H1 (cell line): ENCODE measurements around the gene TARS2.

Experiments
- CBX8 ChIP-seq: fragments of 300-800, 300-1000 bp; sonication (generic); IDR thresholded peaks from 2 replicates; pipeline ENCODE4 v1.7.1; 2016; ENCODE audit warnings: low read depth, low read length, borderline replicate concordance
- EZH2 ChIP-seq: fragments of 200-600 bp; sonication (generic); IDR thresholded peaks from 2 replicates; pipeline ENCODE4 v1.7.1; 2012; ENCODE audit warnings: low read depth, mild to moderate bottlenecking, moderate library complexity, low read length, inconsistent platforms; ENCODE audit not compliant: severe bottlenecking
- JUN ChIP-seq: IDR thresholded peaks from 2 replicates; pipeline ENCODE4 v1.6.1; 2011; ENCODE audit warnings: low read depth, mild to moderate bottlenecking, improper control_type of control experiment, low read length
- TF ChIP-seq, protein P1 (sequence below), 3 experiments: IDR thresholded peaks; 1 replicate in 2 of 3; 2 replicates in 1 of 3; pipeline versions ENCODE4 v1.5.1 to v1.6.1; 2011; ENCODE audit warnings: low read length in 3 of 3, mild to moderate bottlenecking in 3 of 3, inconsistent platforms in 2 of 3, low read depth in 1 of 3, moderate library complexity in 1 of 3; ENCODE audit not compliant: insufficient read depth in 1 of 3; ENCODE audit errors: control extremely low read depth in 1 of 3

DNA sequence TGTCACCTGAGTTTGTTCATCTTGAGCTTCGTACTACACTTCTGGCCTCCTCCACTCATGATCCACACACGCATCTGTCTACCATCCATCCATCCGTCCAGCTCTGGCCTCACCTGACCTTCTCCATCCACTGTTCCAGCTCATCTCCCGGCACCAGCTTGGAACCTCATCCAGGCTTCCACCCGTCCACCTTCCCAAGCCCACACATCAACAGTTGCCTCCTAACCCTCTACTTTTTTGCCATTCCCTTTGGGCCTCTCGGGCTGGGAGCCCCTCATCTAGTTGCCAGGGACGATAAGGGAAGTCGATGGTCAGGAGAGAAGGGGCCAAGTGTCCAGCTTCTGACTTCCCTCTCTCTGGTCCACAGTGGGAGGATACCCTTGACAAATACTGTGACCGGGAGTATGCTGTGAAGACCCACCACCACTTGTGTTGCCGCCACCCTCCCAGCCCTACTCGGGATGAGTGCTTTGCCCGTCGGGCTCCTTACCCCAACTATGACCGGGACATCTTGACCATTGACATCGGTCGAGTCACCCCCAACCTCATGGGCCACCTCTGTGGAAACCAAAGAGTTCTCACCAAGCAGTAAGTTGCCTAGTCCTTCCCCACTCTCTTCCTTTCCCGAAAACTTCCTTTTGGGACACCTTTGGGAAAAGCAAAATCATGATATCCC, 24.9 kb downstream of the TARS2 start:
- TF ChIP-seq, protein P1, sequence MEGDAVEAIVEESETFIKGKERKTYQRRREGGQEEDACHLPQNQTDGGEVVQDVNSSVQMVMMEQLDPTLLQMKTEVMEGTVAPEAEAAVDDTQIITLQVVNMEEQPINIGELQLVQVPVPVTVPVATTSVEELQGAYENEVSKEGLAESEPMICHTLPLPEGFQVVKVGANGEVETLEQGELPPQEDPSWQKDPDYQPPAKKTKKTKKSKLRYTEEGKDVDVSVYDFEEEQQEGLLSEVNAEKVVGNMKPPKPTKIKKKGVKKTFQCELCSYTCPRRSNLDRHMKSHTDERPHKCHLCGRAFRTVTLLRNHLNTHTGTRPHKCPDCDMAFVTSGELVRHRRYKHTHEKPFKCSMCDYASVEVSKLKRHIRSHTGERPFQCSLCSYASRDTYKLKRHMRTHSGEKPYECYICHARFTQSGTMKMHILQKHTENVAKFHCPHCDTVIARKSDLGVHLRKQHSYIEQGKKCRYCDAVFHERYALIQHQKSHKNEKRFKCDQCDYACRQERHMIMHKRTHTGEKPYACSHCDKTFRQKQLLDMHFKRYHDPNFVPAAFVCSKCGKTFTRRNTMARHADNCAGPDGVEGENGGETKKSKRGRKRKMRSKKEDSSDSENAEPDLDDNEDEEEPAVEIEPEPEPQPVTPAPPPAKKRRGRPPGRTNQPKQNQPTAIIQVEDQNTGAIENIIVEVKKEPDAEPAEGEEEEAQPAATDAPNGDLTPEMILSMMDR (IDR thresholded peaks at IDR 0.05; ENCODE audit: control extremely low read depth in 1 of 3, insufficient read depth in 1 of 3, low read depth in 1 of 3, low read length in 3 of 3): no peak
- TF ChIP-seq CBX8 (no peak), EZH2 (no peak), JUN (no peak)
